ENCODE data around the gene SGMS1.
A peak's percentile ranks its signal among the peaks of the same experiment; 100 is the strongest.
"Not testable (repeated sequence)": the region's sequence is repeated elsewhere in the genome, so short reads cannot be mapped to it uniquely, and the experiment has no call there.

The SGMS1 gene

GRCh38 chr10:50623663-50624412, at the start of gene SGMS1:
SGMS1 (minus strand) TSS chr10:50623956; CDS start chr10:50344114, 279,842 bp downstream.
- peak; percentile 92 for DNase-seq

- not testable (repeated sequence) for DNase-seq
Measured at GRCh38 chr10:50672152-50672551, 48.4 kb upstream of the SGMS1 start.

GRCh38 chr10:50671645-50672044, 47.9 kb upstream of the SGMS1 start:
- not testable (repeated sequence) for DNase-seq

- not testable (repeated sequence) for DNase-seq
Measured at GRCh38 chr10:50669957-50670356, 46.2 kb upstream of the SGMS1 start.

GRCh38 chr10:50667353-50667752, 43.6 kb upstream of the SGMS1 start:
- DNase-seq = not testable (repeated sequence)

- not testable (repeated sequence) for DNase-seq
Measured at GRCh38 chr10:50662420-50662819, 38.7 kb upstream of the SGMS1 start.

GRCh38 chr10:50661563-50661962, 37.8 kb upstream of the SGMS1 start:
- DNase-seq = not testable (repeated sequence)

GRCh38 chr10:50659865-50660730, 36.3 kb upstream of the SGMS1 start:
- not testable (repeated sequence) for DNase-seq

- DNase-seq = not testable (repeated sequence)
Measured at GRCh38 chr10:50659016-50659864, 35.5 kb upstream of the SGMS1 start.

GRCh38 chr10:50658165-50658564, 34.4 kb upstream of the SGMS1 start:
- no peak for DNase-seq

GRCh38 chr10:50653758-50654157, 30.0 kb upstream of the SGMS1 start:
- no peak for DNase-seq

GRCh38 chr10:50653142-50653541, 29.4 kb upstream of the SGMS1 start:
- DNase-seq = no peak

- no peak for DNase-seq
Measured at GRCh38 chr10:50651808-50652207, 28.1 kb upstream of the SGMS1 start.

GRCh38 chr10:50650481-50650880, 26.7 kb upstream of the SGMS1 start:
- DNase-seq = no peak

GRCh38 chr10:50648935-50649227, 25.1 kb upstream of the SGMS1 start:
- no peak for DNase-seq

GRCh38 chr10:50648089-50648934, 24.6 kb upstream of the SGMS1 start:
- DNase-seq = no peak

- DNase-seq = not testable (repeated sequence)
Measured at GRCh38 chr10:50647350-50647749, 23.6 kb upstream of the SGMS1 start.

- no peak for DNase-seq
Measured at GRCh38 chr10:50645236-50645635, 21.5 kb upstream of the SGMS1 start.

- no peak for DNase-seq
Measured at GRCh38 chr10:50641626-50642025, 17.9 kb upstream of the SGMS1 start.

- DNase-seq = no peak
Measured at GRCh38 chr10:50640238-50640637, 16.5 kb upstream of the SGMS1 start.

GRCh38 chr10:50636618-50637579, 13.1 kb upstream of the SGMS1 start:
- no peak for DNase-seq

Data from right forelimb (tissue), 1 donor.